WI38 (cell line): ENCODE measurements around the gene IGLL5.

Experiments
- H3K4me3 ChIP-seq: 2 replicates; pipeline ENCODE4 v1.5.1; 2011; ENCODE audit warnings: low read depth, mild to moderate bottlenecking, control low read depth, low read length
- CTCF ChIP-seq: IDR thresholded peaks from 2 replicates; pipeline ENCODE4 v1.5.1; 2012; ENCODE audit warnings: low read depth, mild to moderate bottlenecking, control low read depth, low read length

IGLL5 gene

GRCh38 chr22:22923379-22923778, 35.8 kb downstream of the IGLL5 start:
- H3K4me3 ChIP-seq: no peak overlapping the region
- TF ChIP-seq CTCF: no peak

GRCh38 chr22:22923930-22924329, 36.3 kb downstream of the IGLL5 start:
- H3K4me3 ChIP-seq: no peak overlapping the region
- TF ChIP-seq CTCF: no peak

DNA sequence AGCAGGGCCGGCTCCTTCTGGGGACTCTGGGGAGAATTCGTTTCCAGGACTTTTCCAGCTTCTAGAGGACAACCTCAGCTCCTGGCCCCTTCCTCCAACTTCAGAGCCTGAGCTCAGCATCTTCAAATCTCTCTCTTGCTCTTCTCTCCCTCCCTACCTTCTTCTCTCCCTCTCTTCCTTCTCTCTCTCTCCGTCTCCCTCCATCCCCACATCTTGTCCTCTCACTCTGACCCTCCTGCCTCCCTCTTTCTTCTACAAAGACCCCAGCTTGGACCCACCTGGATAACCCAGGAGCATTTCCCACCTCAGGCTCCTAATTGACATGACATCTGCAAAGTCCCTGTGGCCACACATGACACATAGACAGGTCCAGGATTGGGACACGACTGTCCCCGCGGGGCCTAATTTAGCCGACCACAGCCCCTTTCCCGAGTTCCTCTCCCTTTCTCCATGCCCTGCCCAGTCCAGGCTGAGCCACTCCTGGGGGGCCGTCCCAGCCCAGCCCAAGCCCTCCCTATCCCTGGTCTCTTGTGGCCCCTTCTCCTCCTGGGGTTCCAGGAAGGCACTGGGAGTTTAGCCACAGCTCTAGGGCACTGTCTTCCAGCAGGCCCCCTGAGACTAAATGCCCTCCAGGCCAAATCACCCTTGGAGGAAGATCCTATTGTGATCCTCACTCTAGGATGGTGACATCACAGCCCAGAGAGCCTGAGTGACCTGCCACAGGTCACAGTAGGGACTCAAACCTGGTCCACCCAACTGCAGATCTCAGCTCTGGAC, 36.9 kb downstream of the IGLL5 start:
- no peak for TF ChIP-seq CTCF

GRCh38 chr22:22925146-22925804, 37.7 kb downstream of the IGLL5 start:
- no peak overlapping the region for H3K4me3 ChIP-seq
- TF ChIP-seq CTCF: no peak

More for the DNA sequence above, 36.9 kb downstream of the IGLL5 start:
- H3K4me3 ChIP-seq: no peak overlapping the region

GRCh38 chr22:22925805-22926369, 38.3 kb downstream of the IGLL5 start:
- no peak for TF ChIP-seq CTCF
- no peak overlapping the region for H3K4me3 ChIP-seq

DNA sequence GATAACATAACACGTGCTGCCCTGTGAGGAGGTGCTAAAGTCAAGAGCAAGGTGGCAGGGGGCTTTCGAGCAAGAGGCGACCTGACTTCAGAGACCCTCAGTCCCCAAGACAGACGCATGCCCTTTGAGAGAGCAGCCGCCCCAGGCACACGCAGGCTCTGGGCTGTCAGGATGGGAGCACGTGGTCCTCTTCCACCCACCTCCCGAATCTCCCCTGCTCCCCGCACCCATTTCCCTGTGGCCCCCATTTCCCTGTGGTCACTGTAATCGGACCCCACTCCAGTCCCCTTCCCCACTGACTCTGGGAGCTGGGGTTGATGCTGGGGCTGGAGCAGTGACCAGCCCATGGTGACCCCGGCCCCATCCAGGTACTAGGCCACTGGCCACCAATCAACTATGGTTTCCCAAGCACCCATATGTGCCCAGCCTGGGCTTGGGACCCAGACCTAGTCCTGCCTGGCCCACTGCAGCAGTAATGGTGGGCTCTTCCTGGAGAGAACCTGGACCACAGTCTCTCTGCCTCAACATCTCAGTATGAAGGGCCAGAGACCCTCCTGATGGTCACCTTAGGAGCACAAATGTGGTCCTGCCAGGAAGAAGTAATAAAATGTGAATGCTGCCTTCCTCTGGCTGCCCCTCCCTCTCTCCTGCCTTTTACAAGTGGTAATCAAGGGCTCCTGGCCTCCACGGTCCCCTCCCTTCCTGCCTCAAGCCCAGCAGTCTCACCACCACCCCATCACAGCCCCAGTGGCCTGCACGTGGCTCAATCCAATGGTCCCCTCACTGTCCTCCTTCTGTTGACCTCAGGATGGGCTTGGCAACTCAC, 39.0 kb downstream of the IGLL5 start:
- TF ChIP-seq CTCF: no peak

More for the DNA sequence above, 39.0 kb downstream of the IGLL5 start:
- no peak overlapping the region for H3K4me3 ChIP-seq
